Neural cell (in vitro differentiated cells): ENCODE data around the gene CXorf65. TPM values are rescaled to one million over a fixed set of nuclear protein-coding genes. Genes with fewer than 3 reads are reported as not detected.

Experiments used
- H2AFZ ChIP-seq: fragments of 200-600, 300-800 bp; sonication (generic), shearing (Covaris generic); 2 replicates; pipeline ENCODE4 v1.6.0; 2014; ENCODE audit warnings: low read depth, mild to moderate bottlenecking, antibody characterized with exemption, low read length, moderate library complexity
- H3F3A ChIP-seq: fragments of 200-600 bp; shearing (Covaris generic); 2 replicates; pipeline ENCODE4 v1.6.1; 2016; ENCODE audit warnings: mild to moderate bottlenecking, moderate library complexity, mixed read lengths, antibody characterized with exemption, low read length; ENCODE audit not compliant: insufficient read depth, poor library complexity, severe bottlenecking
- H3K27ac ChIP-seq: fragments of 200-600, 300-800 bp; sonication (generic), shearing (Covaris generic); 2 replicates; pipeline ENCODE4 v1.5.1; 2014; ENCODE audit warnings: mild to moderate bottlenecking, low read length, moderate library complexity
- H3K27me3 ChIP-seq: fragments of 300-800, 200-600 bp; sonication (generic), shearing (Covaris generic); 2 replicates; pipeline ENCODE4 v1.6.0; 2014; ENCODE audit warnings: mild to moderate bottlenecking, low read depth, low read length, moderate library complexity; ENCODE audit not compliant: insufficient read depth
- H3K36me3 ChIP-seq: fragments of 300-800, 200-600 bp; sonication (generic), shearing (Covaris generic); 2 replicates; pipeline ENCODE4 v1.5.1; 2014; ENCODE audit warnings: mild to moderate bottlenecking, antibody characterized with exemption, low read length, moderate library complexity; ENCODE audit not compliant: insufficient read depth
- H3K4me2 ChIP-seq: fragments of 300-800, 200-600 bp; sonication (generic), shearing (Covaris generic); 2 replicates; pipeline ENCODE4 v1.6.0; 2014; ENCODE audit warnings: mild to moderate bottlenecking, low read length
- H3K4me3 ChIP-seq: fragments of 300-800, 200-600 bp; sonication (generic), shearing (Covaris generic); 2 replicates; pipeline ENCODE4 v1.5.1; 2014; ENCODE audit warnings: mild to moderate bottlenecking, low read length, moderate library complexity
- H3K79me2 ChIP-seq: fragments of 200-600 bp; shearing (Covaris generic); replicated peaks from 2 replicates; pipeline ENCODE4 v1.6.0; 2014; ENCODE audit warnings: mild to moderate bottlenecking, low read length, moderate library complexity; ENCODE audit not compliant: insufficient read depth
- H3K9ac ChIP-seq: fragments of 300-800, 200-600 bp; sonication (generic), shearing (Covaris generic); 2 replicates; pipeline ENCODE4 v1.6.1; 2016; ENCODE audit warnings: mild to moderate bottlenecking, low read length, mixed read lengths
- H3K9me2 ChIP-seq: fragments of 200-600 bp; shearing (Covaris generic); 2 replicates; pipeline ENCODE4 v1.6.1; 2016; ENCODE audit warnings: mild to moderate bottlenecking, low read length, mixed read lengths; ENCODE audit not compliant: insufficient read depth
- H3K9me3 ChIP-seq: fragments of 200-600, 300-800 bp; sonication (generic), shearing (Covaris generic); 2 replicates; pipeline ENCODE4 v1.6.1; 2016; ENCODE audit warnings: mild to moderate bottlenecking, mixed run types, low read length, moderate library complexity, mixed read lengths
- H4K20me1 ChIP-seq: fragments of 200-600 bp; shearing (Covaris generic); 2 replicates; pipeline ENCODE4 v1.6.1; 2016; ENCODE audit warnings: mild to moderate bottlenecking, mixed run types; ENCODE audit not compliant: insufficient read depth
- EP300 ChIP-seq: fragments of 450-650 bp; conservative IDR thresholded peaks from 2 replicates; pipeline ENCODE4 v1.6.1; 2014; ENCODE audit warnings: antibody characterized with exemption, mild to moderate bottlenecking, moderate library complexity; ENCODE audit not compliant: poor library complexity, severe bottlenecking
- EZH2 ChIP-seq: fragments of 200-600, 300-800 bp; shearing (Covaris generic), sonication (generic); IDR thresholded peaks from 2 replicates; pipeline ENCODE4 v1.6.1; 2014; ENCODE audit warnings: antibody characterized with exemption, low read length, borderline replicate concordance, mild to moderate bottlenecking; ENCODE audit not compliant: insufficient read depth, poor library complexity, severe bottlenecking
- MXI1 ChIP-seq: fragments of 450-650 bp; conservative IDR thresholded peaks from 2 replicates; pipeline ENCODE4 v1.6.1; 2014; ENCODE audit warnings: antibody characterized with exemption, mild to moderate bottlenecking; ENCODE audit not compliant: poor library complexity, severe bottlenecking
- POLR2AphosphoS5 ChIP-seq: IDR thresholded peaks from 2 replicates; pipeline ENCODE4 v1.6.1; 2012
- RAD21 ChIP-seq: fragments of 450-650 bp; conservative IDR thresholded peaks from 2 replicates; pipeline ENCODE4 v1.6.1; 2014; ENCODE audit warnings: antibody characterized with exemption, mild to moderate bottlenecking, moderate library complexity
- SMC3 ChIP-seq: fragments of 450-650 bp; conservative IDR thresholded peaks from 2 replicates; pipeline ENCODE4 v1.6.1; 2014; ENCODE audit warnings: antibody characterized with exemption, mild to moderate bottlenecking, moderate library complexity; ENCODE audit not compliant: poor library complexity
- TAF1 ChIP-seq: IDR thresholded peaks from 2 replicates; pipeline ENCODE4 v1.6.1; 2012; ENCODE audit warnings: low read depth
- polyA plus RNA-seq: library from polyadenylated mRNA; depleted of rRNA; stranded (reverse); fragments of >200 nt; gene quantifications from 2 replicates; pipeline ENCODE4 v1.2.3, GENCODE V29; 2014
- TF ChIP-seq, protein P1 (sequence below): fragments of 450-650 bp; IDR thresholded peaks from 2 replicates; pipeline ENCODE4 v1.5.1; 2014; ENCODE audit warnings: antibody characterized with exemption, mild to moderate bottlenecking, moderate library complexity; ENCODE audit not compliant: poor library complexity, severe bottlenecking
- TF ChIP-seq, protein P2 (sequence below): IDR thresholded peaks from 2 replicates; pipeline ENCODE4 v1.6.1; 2012; ENCODE audit warnings: borderline replicate concordance

CXorf65 gene
- polyA plus RNA-seq, 1 donor from 2014 or later: not detected

DNA sequence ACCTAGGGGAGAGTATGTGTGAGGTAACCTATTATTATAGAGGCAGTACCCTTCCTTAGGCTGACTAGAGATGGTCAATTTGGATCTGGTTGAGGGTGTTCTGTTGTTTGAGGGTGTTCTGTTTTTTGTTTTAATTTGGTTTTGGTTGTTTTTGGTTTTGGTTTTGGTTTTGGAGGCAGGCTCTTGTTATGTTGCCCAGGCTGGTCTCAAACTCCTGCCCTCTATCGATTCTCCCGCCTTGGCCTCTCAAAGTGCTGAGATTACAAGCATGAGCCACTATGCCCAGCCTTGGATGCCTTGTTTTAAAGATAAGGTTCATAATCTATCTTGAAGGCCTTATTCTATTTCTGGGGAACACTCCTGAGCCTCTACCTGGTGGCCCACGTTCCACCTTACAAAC, 912 bp downstream of the CXorf65 start:
- Histone ChIP-seq H3K4me2 (no peak overlapping the region), H3K79me2 (no peaks in the 10 kb centered on the region), H3K27me3 (no peaks in the 10 kb centered on the region), H4K20me1 (no peaks in the 10 kb centered on the region), H3K4me3 (no peak overlapping the region), H3K9me3 (no peaks in the 10 kb centered on the region), H2AFZ (no peak overlapping the region), H3K9ac (no peak overlapping the region), H3K36me3 (no peaks in the 10 kb centered on the region), H3K9me2 (no peaks in the 10 kb centered on the region), H3K27ac (no peak overlapping the region), H3F3A (no peaks in the 10 kb centered on the region)
- TF ChIP-seq SMC3 (no peak), POLR2AphosphoS5 (no peak), EZH2 (no peak), RAD21 (no peak)
- TF ChIP-seq, protein P1, sequence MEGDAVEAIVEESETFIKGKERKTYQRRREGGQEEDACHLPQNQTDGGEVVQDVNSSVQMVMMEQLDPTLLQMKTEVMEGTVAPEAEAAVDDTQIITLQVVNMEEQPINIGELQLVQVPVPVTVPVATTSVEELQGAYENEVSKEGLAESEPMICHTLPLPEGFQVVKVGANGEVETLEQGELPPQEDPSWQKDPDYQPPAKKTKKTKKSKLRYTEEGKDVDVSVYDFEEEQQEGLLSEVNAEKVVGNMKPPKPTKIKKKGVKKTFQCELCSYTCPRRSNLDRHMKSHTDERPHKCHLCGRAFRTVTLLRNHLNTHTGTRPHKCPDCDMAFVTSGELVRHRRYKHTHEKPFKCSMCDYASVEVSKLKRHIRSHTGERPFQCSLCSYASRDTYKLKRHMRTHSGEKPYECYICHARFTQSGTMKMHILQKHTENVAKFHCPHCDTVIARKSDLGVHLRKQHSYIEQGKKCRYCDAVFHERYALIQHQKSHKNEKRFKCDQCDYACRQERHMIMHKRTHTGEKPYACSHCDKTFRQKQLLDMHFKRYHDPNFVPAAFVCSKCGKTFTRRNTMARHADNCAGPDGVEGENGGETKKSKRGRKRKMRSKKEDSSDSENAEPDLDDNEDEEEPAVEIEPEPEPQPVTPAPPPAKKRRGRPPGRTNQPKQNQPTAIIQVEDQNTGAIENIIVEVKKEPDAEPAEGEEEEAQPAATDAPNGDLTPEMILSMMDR: no peak

DNA sequence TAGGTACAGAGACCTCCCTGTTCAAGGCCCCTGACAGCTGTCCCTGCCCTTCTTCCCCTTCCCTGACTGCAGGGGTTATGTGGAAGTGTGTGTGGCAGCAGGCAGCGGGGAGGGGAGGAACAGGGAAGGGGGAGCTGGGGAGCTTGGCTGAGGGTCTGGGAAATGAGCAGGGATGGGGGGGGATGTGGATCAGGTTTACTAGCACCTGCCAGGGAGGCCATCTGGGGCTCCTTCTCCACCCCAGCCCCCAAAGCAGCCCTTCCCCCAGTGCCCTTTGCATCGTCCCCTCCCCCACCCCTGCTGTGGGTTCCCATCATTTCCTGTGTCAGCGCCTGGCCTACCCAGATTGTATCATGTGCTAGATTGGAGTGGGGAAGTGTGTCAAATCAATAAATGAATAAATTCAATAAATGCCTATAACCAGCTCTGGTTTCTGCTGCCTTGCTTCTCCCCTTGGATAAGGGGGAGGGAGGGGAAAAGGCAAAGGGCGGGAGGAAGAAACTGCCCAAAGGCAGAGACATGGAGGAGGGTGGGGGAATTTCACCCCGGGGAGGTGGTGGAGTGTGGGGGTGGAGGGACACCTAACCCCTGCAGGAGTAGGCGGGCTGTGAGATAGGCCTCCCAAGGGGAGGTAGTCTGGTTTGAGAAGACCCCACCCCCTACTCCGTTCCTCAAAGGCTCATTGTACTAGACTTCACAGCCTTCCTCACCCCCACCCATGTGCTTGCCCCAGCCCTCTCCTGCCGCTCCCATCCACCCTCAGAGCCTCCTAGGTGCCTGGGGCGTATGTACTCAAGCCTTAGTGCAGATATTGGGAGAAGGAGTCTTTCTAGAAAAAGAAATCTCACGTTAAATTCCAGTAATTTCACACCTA, 3.2 kb downstream of the CXorf65 start:
- Histone ChIP-seq H4K20me1 (no peaks in the 10 kb centered on the region), H3K9me3 (no peaks in the 10 kb centered on the region), H3K27me3 (no peaks in the 10 kb centered on the region), H3K4me2 (no peak overlapping the region), H3K27ac (peak overlapping the region; percentile 20), H3K9ac (peak overlapping the region; percentile 16), H3F3A (no peaks in the 10 kb centered on the region), H2AFZ (no peak overlapping the region), H3K36me3 (no peaks in the 10 kb centered on the region), H3K9me2 (no peaks in the 10 kb centered on the region), H3K4me3 (no peak overlapping the region), H3K79me2 (no peaks in the 10 kb centered on the region)
- TF ChIP-seq TAF1 (no peak), MXI1 (no peak), EZH2 (no peak), SMC3 (no peak), RAD21 (no peak), EP300 (no peak), POLR2AphosphoS5 (no peak)
- TF ChIP-seq, protein P2, sequence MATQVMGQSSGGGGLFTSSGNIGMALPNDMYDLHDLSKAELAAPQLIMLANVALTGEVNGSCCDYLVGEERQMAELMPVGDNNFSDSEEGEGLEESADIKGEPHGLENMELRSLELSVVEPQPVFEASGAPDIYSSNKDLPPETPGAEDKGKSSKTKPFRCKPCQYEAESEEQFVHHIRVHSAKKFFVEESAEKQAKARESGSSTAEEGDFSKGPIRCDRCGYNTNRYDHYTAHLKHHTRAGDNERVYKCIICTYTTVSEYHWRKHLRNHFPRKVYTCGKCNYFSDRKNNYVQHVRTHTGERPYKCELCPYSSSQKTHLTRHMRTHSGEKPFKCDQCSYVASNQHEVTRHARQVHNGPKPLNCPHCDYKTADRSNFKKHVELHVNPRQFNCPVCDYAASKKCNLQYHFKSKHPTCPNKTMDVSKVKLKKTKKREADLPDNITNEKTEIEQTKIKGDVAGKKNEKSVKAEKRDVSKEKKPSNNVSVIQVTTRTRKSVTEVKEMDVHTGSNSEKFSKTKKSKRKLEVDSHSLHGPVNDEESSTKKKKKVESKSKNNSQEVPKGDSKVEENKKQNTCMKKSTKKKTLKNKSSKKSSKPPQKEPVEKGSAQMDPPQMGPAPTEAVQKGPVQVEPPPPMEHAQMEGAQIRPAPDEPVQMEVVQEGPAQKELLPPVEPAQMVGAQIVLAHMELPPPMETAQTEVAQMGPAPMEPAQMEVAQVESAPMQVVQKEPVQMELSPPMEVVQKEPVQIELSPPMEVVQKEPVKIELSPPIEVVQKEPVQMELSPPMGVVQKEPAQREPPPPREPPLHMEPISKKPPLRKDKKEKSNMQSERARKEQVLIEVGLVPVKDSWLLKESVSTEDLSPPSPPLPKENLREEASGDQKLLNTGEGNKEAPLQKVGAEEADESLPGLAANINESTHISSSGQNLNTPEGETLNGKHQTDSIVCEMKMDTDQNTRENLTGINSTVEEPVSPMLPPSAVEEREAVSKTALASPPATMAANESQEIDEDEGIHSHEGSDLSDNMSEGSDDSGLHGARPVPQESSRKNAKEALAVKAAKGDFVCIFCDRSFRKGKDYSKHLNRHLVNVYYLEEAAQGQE: no peak
- TF ChIP-seq, protein P1: no peak
